HG02981 (cell line): ENCODE results near the gene PTEN.
"Not testable (repeated sequence)": the region's sequence is repeated elsewhere in the genome, so short reads cannot be mapped to it uniquely, and the experiment has no call there.

Experiments used
- ATAC-seq: cut with Tn5 transposase; IDR thresholded peaks from one replicate; pipeline ENCODE4 v1.9.1; 2021; ENCODE audit warnings: mild to moderate bottlenecking, moderate library complexity; ENCODE audit not compliant: unreplicated experiment

PTEN gene

DNA sequence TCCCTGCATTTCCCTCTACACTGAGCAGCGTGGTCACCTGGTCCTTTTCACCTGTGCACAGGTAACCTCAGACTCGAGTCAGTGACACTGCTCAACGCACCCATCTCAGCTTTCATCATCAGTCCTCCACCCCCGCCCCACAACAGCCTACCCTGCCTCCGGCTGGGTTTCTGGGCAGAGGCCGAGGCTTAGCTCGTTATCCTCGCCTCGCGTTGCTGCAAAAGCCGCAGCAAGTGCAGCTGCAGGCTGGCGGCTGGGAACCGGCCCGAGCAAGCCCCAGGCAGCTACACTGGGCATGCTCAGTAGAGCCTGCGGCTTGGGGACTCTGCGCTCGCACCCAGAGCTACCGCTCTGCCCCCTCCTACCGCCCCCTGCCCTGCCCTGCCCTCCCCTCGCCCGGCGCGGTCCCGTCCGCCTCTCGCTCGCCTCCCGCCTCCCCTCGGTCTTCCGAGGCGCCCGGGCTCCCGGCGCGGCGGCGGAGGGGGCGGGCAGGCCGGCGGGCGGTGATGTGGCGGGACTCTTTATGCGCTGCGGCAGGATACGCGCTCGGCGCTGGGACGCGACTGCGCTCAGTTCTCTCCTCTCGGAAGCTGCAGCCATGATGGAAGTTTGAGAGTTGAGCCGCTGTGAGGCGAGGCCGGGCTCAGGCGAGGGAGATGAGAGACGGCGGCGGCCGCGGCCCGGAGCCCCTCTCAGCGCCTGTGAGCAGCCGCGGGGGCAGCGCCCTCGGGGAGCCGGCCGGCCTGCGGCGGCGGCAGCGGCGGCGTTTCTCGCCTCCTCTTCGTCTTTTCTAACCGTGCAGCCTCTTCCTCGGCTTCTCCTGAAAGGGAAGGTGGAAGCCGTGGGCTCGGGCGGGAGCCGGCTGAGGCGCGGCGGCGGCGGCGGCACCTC lies at the start of gene PTEN, which contains the start of gene KLLN:
Gene PTEN, plus strand, starts transcription at position 573 of the 891 bp plus-strand sequence. CDS start 845 bp downstream, outside the sequence.
Gene KLLN, minus strand, starts transcription at position 481 of the 891 bp plus-strand sequence. CDS start 1,046 bp downstream, outside the sequence.
- peak; percentile 41 for ATAC-seq

DNA sequence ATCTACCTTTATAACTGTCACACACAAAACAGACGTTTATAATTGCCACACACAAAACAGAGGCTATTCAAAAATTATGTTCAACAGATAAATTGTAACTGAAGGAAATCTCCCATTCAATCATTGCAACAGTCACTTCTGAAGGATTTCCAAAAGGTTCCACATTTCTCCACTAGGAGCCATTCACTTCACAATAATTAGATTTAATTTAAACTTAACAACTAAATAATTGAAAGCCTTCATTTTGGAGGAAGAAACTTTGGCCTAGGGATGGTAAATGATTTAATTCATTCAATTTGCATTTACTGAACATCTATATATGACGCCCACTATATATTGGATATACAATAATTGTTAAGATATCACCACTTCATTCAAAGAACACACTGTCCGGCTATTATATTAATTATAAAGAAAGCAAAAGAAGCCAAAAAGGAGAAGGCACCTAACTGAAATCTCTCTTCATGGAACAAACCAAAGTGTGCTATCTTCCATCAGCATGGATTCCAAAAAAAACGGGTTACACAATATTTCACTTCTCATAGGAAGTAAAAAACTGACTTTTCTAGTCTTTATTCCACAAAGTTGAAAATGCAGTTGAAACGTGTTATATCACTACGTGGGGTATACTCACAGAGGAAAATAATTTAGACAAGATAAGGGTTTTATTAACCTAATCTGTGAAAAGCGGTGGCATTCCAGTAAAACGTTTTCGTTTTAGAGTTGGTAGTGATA lies 47.1 kb upstream of the PTEN start:
- ATAC-seq: no peak

DNA sequence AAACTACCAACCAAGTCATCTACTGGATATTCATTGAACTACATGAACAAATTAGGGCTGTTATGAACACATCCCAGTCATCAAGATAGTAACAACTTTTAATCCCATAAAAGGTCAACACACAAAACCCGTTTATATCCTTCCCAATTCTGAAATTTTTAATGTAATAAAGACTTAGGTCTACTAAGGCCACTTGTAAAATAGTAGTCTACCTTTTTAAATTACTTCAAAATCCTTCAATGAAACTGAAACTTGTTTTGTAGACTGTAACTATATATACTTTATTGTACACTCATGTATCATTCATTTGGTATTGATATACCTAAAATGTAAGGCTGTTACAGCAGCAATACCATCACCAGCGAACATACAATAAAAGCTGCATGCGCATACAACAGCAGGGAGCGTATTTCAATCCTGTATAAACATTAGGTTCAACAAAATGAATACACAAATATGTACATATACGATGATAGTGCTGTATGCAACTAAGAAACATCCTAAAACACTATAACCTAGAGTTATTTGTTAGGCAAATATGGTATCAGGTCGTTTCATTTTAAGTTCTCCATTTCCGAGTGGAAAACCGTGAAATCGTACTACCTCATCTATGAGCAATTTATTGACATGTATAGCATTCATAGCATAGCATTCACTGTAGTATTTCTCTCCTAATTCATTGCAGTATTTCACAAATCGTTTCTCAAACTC lies 46.4 kb upstream of the PTEN start:
- ATAC-seq: no peak

DNA sequence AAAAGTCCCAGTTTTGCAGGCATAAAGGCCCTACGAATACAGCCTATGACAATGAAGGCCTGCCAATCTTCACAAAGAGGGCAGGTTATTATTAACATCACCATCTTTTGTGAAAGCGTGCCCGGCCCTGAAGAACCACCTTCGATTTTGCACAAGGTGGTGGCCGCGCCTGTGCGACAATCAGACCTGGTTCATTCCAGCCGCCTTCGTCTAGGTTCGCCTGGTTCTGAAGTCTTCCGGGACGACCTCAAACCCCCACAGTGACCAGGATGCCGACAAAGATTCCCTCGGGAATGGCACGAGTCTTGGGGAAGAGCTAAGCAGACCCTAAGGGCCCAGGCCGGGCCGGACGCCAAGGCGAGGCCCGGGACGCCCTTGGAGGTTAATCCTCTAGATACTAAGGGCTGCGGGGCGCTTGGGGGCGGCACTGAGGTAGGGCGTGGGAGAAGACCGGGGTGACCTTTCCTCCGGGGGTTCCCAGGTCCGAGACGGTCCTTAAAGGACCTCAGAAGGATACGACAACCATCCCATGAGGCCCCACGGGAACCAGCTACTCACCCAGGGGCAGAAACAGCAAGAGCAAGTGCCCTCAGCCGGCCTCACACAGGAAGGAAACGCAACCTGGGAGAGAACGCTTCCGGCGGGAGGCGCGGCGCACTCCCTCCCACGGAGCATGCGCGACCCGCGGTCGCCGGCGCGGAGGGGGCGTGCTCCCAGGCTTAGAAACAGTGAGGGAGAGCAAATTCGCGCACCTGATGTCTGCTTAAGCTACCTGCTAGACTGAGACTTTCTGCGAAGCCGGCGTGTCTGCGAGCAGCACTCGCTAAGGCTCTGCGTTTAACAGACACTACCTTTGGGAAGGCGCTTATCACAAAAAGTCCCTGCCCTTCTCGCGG lies 45.6 kb upstream of the PTEN start, which contains the start of gene ATAD1:
Gene ATAD1, minus strand, starts transcription at position 618 of the 896 bp plus-strand sequence. CDS start 3,627 bp downstream, outside the sequence.
- ATAC-seq: peak; percentile 66

DNA sequence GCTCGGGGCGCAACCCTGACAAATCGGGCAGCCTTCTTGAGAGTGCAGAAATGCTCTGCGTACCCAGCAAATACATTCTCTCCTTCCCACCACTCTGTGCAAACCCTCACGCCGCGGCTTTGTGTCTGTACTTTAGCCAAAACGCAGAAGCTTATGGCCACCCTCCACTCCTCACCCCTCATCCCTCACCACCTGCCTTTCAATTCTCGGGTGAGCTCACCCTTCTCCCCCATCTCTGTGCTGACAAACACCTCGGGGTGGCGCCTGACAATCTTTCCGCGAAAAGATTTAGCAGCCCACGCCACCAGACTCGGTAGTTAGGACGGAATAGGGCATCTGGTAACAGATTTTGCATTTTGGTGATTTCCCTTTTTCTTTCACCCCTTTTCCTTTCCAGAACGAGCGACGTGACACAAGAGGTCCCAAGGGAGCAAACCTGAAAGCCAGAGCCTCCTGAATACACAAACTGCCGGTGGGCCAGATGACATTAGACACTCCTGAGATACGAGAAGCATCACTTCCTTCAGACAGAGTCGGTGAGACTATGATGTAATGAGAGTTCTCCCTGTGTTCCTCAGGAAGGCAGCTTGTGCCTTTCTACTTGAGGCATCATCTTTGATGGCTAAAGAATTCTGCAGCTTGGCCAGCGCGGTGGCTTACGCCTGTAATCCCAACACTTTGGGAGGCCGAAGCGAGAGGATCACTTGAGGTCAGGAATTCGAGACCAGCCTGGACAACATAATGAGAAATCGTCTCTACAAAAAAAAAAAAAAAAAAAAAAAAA lies 44.7 kb upstream of the PTEN start:
- ATAC-seq: peak; percentile 43

DNA sequence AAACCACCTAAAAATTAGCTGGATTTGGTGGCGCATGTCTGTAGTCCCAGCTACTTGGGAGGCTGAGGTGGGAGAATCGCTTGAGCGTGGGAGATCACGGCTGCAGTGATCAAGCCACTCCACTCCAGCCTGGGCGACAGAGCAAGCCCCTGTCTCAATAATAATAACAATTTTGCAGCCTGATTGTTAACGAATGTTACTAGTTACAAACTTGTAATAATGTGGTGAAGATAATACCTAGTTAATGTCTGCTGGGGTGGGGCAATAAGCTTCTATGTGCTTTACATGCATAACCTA lies 44.2 kb upstream of the PTEN start:
- no peak for ATAC-seq

DNA sequence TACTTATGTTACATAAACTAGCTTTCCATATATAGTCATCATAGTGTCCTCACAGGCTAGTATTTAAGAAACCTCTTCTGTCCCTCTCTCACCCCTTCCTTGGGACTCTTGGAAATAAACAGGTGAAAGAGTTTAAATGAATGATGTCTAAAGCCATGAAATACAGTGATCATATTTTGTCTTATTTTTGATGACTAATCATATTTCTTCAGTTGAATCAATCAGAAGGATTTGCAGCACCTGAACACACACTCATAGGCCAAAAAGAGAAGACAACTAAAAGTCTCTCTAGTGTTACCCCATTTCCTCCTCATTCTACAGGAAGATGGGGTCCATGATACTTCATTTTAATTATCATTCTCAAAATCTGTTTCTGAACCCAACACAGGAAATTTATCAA lies 36.8 kb upstream of the PTEN start:
- no peak for ATAC-seq

DNA sequence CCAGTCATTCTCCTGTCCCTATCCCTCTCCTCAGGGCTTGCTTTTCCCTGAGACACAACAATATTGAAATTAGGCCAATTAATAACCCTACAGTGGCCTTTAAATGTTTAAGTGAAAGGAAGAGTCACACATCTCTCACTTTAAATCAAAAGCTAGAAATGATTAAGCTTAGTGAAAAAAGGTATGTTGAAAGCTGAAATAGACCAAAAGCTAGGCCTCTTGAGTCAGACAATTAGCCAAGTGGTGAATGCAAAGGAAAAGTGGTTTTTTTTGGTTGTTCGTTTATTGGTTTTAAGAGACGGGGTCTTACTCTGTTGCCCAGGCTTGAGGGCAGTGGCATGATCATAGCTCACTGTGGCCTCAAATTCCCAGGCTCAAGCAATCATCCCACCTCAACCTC lies 35.7 kb upstream of the PTEN start:
- ATAC-seq: no peak

DNA sequence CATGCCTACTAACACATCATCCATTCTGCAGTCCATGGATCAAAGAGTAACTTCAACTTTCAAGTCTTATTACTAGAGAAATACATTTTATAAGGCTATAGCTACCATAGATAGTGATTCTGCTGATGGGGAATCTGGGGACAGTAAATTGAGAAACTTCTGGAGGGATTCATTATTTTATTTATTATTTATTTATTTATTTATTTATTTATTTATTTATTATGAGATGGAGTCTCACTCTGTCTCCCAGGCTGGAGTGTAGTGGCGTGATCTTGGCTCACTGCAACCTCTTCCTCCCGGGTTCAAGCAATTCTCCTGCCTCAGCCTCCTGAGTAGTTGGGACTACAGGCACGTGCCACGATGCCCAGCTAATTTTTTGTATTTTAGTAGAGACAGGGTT lies 34.4 kb upstream of the PTEN start:
- not testable (repeated sequence) for ATAC-seq

DNA sequence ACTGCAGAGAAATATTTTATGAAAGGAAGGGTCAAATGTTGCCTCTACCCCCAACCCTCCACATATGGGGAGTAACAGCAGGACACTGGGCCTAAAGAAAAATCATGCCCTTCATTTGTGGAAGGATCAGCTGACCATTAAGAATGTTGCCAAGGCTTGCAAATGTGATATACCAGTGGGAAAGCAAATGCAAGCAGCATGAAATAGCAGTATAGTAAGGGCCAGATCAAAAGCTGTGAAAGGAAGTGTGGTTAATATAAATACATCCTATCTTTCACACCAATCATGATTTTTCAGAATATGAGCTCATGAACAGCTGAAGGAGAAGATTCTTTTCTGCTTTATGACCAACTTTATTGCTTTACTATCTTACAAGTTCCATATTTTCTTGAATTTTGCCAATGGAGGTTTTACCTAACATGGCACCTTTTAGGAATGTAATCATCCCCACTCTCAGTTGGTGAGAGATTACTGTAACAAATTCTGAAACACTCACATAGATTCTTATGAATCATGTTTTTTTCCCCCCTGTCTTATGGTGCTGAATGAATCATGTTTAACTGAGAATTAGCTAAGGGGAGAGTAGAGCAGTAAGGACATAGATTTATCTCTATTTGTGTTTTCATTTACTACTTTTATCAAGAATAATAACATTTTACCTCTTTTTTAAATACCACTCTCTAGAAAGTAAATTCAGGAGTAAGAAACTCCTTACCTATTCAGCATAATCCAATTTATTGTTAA lies 33.3 kb upstream of the PTEN start:
- ATAC-seq: no peak

DNA sequence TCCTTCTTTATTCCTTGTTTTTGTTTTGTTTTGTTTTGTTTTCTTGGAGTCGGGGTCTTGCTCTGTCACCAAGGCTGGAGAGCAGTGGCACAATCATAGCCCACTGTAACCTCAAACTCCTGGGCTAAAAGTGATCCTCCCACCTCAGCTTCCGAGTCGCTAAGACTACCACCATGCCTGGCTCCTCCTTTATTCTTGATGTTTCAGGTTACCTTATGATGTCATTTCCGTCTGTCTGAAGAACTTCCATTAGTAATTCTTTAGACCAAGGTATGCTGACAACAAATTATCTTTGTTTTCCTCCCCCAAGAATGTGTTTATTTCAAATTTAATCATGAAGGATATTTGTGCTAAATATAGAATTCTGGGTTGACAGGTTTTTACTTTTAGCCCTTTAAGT lies 27.3 kb upstream of the PTEN start:
- ATAC-seq: no peak

DNA sequence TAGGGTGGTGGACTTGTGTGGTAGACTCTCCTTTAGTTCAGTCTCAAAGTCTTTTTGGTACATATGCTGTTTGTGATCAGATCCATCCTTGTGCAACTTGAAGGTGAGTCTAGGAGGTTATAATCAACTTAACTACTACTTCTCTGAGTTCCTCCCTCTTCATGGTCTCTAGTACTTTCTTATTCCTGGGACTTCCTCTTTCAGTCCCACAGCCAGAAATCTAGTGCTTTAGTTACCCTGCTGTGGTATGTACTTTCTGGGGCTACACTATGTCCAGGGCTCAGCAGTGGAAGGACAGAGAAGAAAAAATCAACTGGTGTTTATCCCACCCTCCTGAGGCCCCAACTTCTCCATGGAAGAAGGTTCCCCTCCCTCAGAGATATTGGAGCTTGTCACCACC lies 26.0 kb upstream of the PTEN start:
- ATAC-seq: no peak

DNA sequence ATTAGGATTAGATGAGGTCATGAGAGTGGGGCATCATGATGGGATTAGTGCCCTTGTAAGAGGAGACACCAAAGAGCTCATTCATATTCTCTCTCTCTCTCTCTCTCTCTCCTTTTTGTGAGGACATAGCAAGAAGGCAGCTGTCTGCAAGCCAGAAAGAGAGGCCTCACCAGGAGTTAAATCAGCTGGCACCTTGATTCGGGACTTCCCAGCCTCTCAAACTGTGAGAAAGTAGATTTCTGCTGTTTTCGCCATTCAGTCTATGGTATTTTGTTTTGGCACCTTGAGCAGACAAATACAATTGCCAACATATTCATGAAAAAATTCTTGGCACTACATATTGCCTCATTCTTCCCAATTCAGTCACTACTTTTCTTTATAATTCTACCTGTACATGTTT lies 24.8 kb upstream of the PTEN start:
- ATAC-seq: no peak

DNA sequence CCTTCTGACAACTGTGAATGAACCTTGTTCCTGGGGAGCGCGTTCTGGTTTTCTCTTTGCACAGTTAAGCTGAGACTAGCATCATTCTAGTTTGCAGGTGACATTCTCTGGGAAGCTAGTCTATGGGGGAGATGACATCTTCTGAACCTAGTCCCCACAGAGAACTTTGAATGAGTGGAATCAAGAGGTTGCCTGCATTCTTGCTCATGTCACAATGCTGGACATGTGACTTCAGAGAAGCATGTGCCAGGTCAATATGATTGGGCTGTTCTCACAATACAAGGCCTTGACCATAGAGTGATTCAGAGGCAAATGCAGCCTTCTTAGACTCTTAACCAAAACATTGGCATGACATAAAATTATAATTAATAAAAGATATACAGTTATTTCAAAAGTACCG lies 22.2 kb upstream of the PTEN start:
- no peak for ATAC-seq

DNA sequence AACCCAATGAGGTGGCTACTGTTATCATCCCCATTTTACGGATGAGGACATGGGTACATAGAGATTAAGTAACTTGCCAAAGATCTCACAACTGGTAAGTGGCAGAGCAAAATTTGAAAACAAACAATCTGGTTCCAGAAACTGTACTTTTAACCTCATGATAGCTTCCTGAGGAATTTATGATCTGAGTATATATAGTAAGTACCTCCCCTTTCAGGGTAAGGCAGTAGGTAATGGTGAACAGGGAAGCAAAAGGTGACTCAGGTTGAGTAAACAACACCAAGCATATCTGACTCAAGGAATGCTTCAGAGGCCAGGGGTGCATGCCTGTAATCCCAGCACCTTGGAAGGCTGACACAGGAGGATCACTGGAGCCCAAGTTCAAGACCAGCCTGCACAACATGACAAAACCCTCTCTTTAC lies 21.2 kb upstream of the PTEN start:
- no peak for ATAC-seq

DNA sequence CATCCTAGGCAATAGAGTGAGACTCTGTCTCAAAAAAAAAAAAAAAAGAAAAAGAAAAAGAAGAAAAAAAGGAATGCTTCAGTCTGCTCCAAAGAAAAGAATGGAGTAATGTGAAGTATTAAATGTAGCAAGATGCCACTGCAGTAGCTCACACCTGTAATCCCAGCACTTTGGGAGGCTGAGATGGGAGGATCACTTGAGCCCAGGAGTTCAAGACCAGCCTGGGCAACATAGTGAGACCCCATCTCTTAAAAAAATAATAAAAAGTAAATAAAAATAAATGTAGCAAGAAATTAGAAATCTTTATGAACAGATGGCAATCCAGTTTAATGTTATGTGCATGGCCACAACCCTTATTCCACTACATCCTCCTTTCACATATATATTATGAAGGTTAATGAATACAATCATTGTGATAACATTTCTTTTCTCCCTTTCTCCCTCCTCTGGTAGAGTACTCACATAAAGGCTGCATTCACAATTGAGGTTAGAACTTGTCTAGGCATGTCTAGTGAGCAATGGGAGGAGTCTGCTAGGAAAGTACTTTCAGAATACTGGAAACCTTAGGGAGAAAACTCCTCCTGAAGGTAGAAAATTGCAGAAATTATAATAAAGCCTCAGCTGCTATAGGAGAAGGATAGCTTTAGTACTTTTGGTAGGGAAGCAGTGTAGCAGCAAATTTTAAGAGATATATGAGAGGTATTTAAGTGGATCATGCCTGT lies 20.5 kb upstream of the PTEN start:
- no peak for ATAC-seq

DNA sequence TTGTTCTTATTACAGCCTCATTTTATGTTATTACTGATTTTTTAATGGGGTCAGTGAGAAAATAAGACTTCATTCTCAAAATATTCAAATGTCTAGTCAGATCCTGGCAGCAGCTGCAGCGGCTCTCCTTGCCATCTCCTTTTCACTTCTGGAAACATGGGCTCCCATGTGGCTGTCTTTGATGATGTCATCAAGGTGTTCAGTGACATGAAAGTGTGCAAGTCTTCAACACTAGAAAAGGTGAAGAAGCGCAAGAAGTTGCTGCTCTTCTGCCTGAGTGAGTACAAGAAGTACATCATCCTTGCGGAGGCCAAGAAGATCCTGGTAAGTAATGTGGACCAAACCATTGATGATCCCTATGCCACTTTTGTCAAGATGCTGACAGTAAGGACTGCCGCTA lies 19.7 kb upstream of the PTEN start:
- ATAC-seq: no peak
